GM23248 (cell line): ENCODE measurements around the gene DUS1L. TPM values are rescaled to one million over a fixed set of nuclear protein-coding genes. Genes with fewer than 3 reads are reported as not detected.

Experiments
- DNase-seq: peaks from one replicate; pipeline ENCODE4 v3.0.0-alpha.2; 2015
- H2AFZ ChIP-seq: fragments of 200-600 bp; sonication (generic); 2 replicates; pipeline ENCODE4 v1.6.1; 2016; ENCODE audit warnings: antibody characterized with exemption
- H3F3A ChIP-seq: fragments of 200-600 bp; sonication (generic); 2 replicates; pipeline ENCODE4 v1.6.1; 2016; ENCODE audit warnings: mild to moderate bottlenecking, antibody characterized with exemption, mixed run types; ENCODE audit not compliant: insufficient read depth
- H3K27ac ChIP-seq: fragments of 200-600 bp; sonication (generic); 2 replicates; pipeline ENCODE4 v1.5.1; 2016; ENCODE audit warnings: mild to moderate bottlenecking
- H3K27me3 ChIP-seq: fragments of 200-600 bp; sonication (generic); replicated peaks from 2 replicates; pipeline ENCODE4 v1.6.1; 2016; ENCODE audit warnings: mild to moderate bottlenecking; ENCODE audit not compliant: insufficient read depth
- H3K36me3 ChIP-seq: fragments of 200-600 bp; sonication (generic); 2 replicates; pipeline ENCODE4 v1.6.1; 2016; ENCODE audit warnings: low read depth, mild to moderate bottlenecking
- H3K4me1 ChIP-seq: fragments of 200-600 bp; sonication (generic); 2 replicates; pipeline ENCODE4 v1.6.1; 2016; ENCODE audit warnings: mild to moderate bottlenecking; ENCODE audit not compliant: insufficient read depth
- H3K4me2 ChIP-seq: fragments of 200-600 bp; sonication (generic); one replicate; pipeline ENCODE4 v1.6.1; 2016; ENCODE audit warnings: mild to moderate bottlenecking; ENCODE audit not compliant: unreplicated experiment
- H3K4me3 ChIP-seq: fragments of 200-600 bp; sonication (generic); 2 replicates; pipeline ENCODE4 v1.5.1; 2016; ENCODE audit warnings: mild to moderate bottlenecking
- H3K79me2 ChIP-seq: fragments of 200-600 bp; sonication (generic); 2 replicates; pipeline ENCODE4 v1.6.1; 2016; ENCODE audit warnings: mild to moderate bottlenecking; ENCODE audit not compliant: insufficient read depth
- H3K9ac ChIP-seq: fragments of 200-600 bp; sonication (generic); 2 replicates; pipeline ENCODE4 v1.6.1; 2016; ENCODE audit warnings: mild to moderate bottlenecking
- H3K9me2 ChIP-seq: fragments of 200-600 bp; sonication (generic); 2 replicates; pipeline ENCODE4 v1.6.1; 2016; ENCODE audit warnings: mixed run types, mild to moderate bottlenecking, moderate library complexity; ENCODE audit not compliant: insufficient read depth
- H3K9me3 ChIP-seq: fragments of 200-600 bp; sonication (generic); one replicate; pipeline ENCODE4 v1.6.1; 2017; ENCODE audit warnings: low read depth
- H4K20me1 ChIP-seq: fragments of 200-600 bp; sonication (generic); 2 replicates; pipeline ENCODE4 v1.6.0; 2016; ENCODE audit not compliant: insufficient read depth
- EZH2 ChIP-seq: fragments of 200-600 bp; sonication (generic); IDR thresholded peaks from 2 replicates; pipeline ENCODE4 v1.6.1; 2018; ENCODE audit warnings: antibody characterized with exemption, mild to moderate bottlenecking; ENCODE audit not compliant: insufficient read depth, poor library complexity, severe bottlenecking
- EZH2phosphoT487 ChIP-seq: fragments of 200-600 bp; sonication (generic); IDR thresholded peaks from 2 replicates; pipeline ENCODE4 v1.6.1; 2018; ENCODE audit warnings: antibody characterized with exemption, moderate library complexity, mild to moderate bottlenecking, low read depth; ENCODE audit not compliant: insufficient read depth
- WGBS, 2 experiments: methylation state at CpG; one replicate each; pipeline ENCODE4 v1.1.6; 2015 to 2017; ENCODE audit warnings: low lambda C conversion rate in 2 of 2, low coverage in 1 of 2; ENCODE audit errors: missing lambda C conversion rate in 2 of 2; 5-methylcytosine and 5-hydroxymethylcytosine counted together
- in situ Hi-C: fragments of 300-500 bp; cut with MboI; formaldehyde crosslinking; loops from 2 replicates; pipeline ENCODE4 v1.15.0; 2020
- polyA plus RNA-seq: library from polyadenylated mRNA; unstranded; fragments of >200 nt; fragmentation: Nextera tagmentation; extraction: Ambion mirVana; gene quantifications from 2 replicates; pipeline ENCODE4 v1.2.1, GENCODE V29; 2016
- total RNA-seq: library from RNA; depleted of rRNA; stranded (reverse); fragments of >200 nt; shearing (Covaris generic); gene quantifications from 2 replicates; pipeline ENCODE4 v1.2.3, GENCODE V29; 2014

DUS1L gene
- total and polyA plus RNA-seq, 2 experiments from 2014 or later = 13.3 to 61.2 TPM

GRCh38 chr17:82113422-82113821, 47.8 kb upstream of the DUS1L start:
- H3K4me3 ChIP-seq = no peak overlapping the region
- no peaks in the 10 kb centered on the region for H3K79me2 ChIP-seq
- H2AFZ ChIP-seq = no peak overlapping the region
- TF ChIP-seq EZH2phosphoT487 = no peak
- TF ChIP-seq EZH2 = no peak
- no peaks in the 10 kb centered on the region for H3K4me1 ChIP-seq
- H3K36me3 ChIP-seq = no peaks in the 10 kb centered on the region
- no peaks in the 10 kb centered on the region for H4K20me1 ChIP-seq
- 96% methylated on average over 8 to 9 of the region's 9 CpGs for WGBS, 2 experiments
- H3K27ac ChIP-seq = no peak overlapping the region
- H3K9ac ChIP-seq = no peak overlapping the region
- H3K4me2 ChIP-seq = no peak overlapping the region
- no peaks in the 10 kb centered on the region for H3K9me3 ChIP-seq
- in situ Hi-C loops = no loop called here
- no peaks in the 10 kb centered on the region for H3K27me3 ChIP-seq
- H3K9me2 ChIP-seq = no peaks in the 10 kb centered on the region
- no peak for DNase-seq
- H3F3A ChIP-seq = no peaks in the 10 kb centered on the region

DNA sequence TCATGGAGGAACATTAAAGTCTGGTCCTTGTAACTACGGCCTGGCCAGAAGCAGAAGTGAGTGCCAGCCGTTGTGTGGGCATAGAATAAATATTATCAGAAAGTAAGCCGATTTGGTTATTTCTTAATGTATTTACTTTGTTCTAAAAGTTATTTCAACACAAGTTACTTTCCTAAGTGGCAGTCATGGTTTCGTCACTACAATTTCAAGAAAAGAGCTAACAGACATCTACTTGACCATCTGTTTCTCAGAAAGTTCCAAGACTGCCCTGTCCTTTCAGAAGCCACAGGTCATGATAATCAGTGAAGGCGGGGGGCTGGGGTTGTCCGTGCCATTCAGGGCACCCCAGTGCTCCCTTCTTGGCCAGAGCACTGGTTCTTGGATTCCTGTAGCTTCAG, 47.3 kb upstream of the DUS1L start:
- Histone ChIP-seq H3K27ac (no peak overlapping the region), H3F3A (no peaks in the 10 kb centered on the region), H3K4me2 (no peak overlapping the region), H2AFZ (no peak overlapping the region), H4K20me1 (no peaks in the 10 kb centered on the region), H3K27me3 (no peaks in the 10 kb centered on the region), H3K4me1 (no peaks in the 10 kb centered on the region), H3K9me2 (no peaks in the 10 kb centered on the region), H3K9me3 (no peaks in the 10 kb centered on the region), H3K36me3 (no peaks in the 10 kb centered on the region), H3K4me3 (no peak overlapping the region), H3K9ac (no peak overlapping the region), H3K79me2 (no peaks in the 10 kb centered on the region)
- DNase-seq = no peak
- TF ChIP-seq EZH2 (no peak), EZH2phosphoT487 (no peak)
- WGBS, 2 experiments = 90 to 93% methylated on average over 6 of the region's 6 CpGs
- in situ Hi-C loops = no loop called here

GRCh38 chr17:82112181-82112913, 46.7 kb upstream of the DUS1L start:
- Histone ChIP-seq H3K27ac (no peak overlapping the region), H3K27me3 (no peaks in the 10 kb centered on the region), H3K79me2 (no peaks in the 10 kb centered on the region), H3K36me3 (no peaks in the 10 kb centered on the region), H3K9me3 (no peaks in the 10 kb centered on the region), H4K20me1 (no peaks in the 10 kb centered on the region), H3K9ac (no peak overlapping the region), H2AFZ (no peak overlapping the region), H3K4me2 (no peak overlapping the region), H3K4me3 (no peak overlapping the region), H3K9me2 (no peaks in the 10 kb centered on the region), H3K4me1 (no peaks in the 10 kb centered on the region), H3F3A (no peaks in the 10 kb centered on the region)
- 94 to 96% methylated on average over 18 of the region's 18 CpGs for WGBS, 2 experiments
- no peak for DNase-seq
- in situ Hi-C loops = no loop called here
- TF ChIP-seq EZH2phosphoT487 (no peak), EZH2 (no peak)

- TF ChIP-seq EZH2 (no peak), EZH2phosphoT487 (no peak)
- H3K27me3 ChIP-seq = no peaks in the 10 kb centered on the region
- no peak overlapping the region for H3K9ac ChIP-seq
- H3K79me2 ChIP-seq = no peaks in the 10 kb centered on the region
- no peaks in the 10 kb centered on the region for H3K9me2 ChIP-seq
- H4K20me1 ChIP-seq = no peaks in the 10 kb centered on the region
- in situ Hi-C loops = no loop called here
- no peaks in the 10 kb centered on the region for H3F3A ChIP-seq
- no peak overlapping the region for H2AFZ ChIP-seq
- H3K4me1 ChIP-seq = no peaks in the 10 kb centered on the region; the same call in 1 of the 2 replicates
- no peaks in the 10 kb centered on the region for H3K36me3 ChIP-seq
- no peak overlapping the region for H3K4me2 ChIP-seq
- H3K4me3 ChIP-seq = no peak overlapping the region
- DNase-seq = no peak
- no peaks in the 10 kb centered on the region for H3K9me3 ChIP-seq
- H3K27ac ChIP-seq = no peak overlapping the region
- 90 to 93% methylated on average over 3 of the region's 3 CpGs for WGBS, 2 experiments
Measured at GRCh38 chr17:82110298-82110697, 44.7 kb upstream of the DUS1L start.
